Measurements from ENCODE around the gene ZNF280B.

DNA sequence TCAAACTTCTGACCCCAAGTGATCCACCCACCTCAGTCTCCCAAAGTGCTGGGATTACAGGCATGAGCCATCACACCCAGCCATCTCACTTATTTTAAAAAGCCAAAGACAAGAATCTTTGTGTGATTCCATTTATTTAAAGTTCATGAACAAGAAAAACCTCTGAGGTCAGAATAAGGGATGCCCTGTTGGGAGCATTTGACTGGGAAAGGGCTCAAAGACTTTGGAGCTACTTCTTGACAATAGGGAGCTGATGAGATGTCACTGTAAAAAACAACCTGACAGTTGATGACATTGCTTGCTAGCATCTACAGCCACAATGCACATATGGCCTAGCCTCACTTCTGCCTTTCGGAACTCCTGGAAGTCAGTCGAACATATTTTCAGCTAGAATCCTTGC is 5.1 kb upstream of the ZNF280B start:
- TF ChIP-seq, protein P1, sequence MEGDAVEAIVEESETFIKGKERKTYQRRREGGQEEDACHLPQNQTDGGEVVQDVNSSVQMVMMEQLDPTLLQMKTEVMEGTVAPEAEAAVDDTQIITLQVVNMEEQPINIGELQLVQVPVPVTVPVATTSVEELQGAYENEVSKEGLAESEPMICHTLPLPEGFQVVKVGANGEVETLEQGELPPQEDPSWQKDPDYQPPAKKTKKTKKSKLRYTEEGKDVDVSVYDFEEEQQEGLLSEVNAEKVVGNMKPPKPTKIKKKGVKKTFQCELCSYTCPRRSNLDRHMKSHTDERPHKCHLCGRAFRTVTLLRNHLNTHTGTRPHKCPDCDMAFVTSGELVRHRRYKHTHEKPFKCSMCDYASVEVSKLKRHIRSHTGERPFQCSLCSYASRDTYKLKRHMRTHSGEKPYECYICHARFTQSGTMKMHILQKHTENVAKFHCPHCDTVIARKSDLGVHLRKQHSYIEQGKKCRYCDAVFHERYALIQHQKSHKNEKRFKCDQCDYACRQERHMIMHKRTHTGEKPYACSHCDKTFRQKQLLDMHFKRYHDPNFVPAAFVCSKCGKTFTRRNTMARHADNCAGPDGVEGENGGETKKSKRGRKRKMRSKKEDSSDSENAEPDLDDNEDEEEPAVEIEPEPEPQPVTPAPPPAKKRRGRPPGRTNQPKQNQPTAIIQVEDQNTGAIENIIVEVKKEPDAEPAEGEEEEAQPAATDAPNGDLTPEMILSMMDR (conservative IDR thresholded peaks at IDR 0.05), result no peak
- no peak for TF ChIP-seq ZFX (IDR thresholded peaks at IDR 0.05)
